Measurements from ENCODE around the gene TACR1.

Gene TACR1

DNA sequence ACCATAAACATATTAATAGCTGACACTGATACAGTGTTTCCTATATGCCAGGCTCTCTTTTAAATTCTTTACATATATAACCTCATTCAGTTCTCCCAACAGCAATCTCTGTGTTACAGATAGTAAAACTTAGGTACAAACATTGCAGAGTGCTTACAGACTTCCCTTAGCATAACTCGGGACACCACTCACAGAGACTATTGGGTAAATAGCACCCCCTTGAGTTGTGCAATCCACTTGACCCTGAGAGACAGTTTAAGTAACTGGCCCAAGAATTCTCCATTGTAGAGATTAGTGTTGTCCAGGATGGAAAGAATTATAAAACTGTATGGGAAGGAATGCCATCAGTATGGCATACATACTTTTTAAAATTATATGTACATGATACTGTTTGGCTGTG lies 130.8 kb downstream of the TACR1 start:
- Histone ChIP-seq H3K9me3 (replicated peaks; ENCODE audit: insufficient read depth, low read length) (no peaks in the 10 kb centered on the region), H3F3A (ENCODE audit: insufficient read depth, low read length) (no peaks in the 10 kb centered on the region), H3K79me2 (ENCODE audit: low read length) (no peaks in the 10 kb centered on the region), H3K27ac (ENCODE audit: low read length) (no peak overlapping the region), H3K9me2 (replicated peaks; ENCODE audit: insufficient read depth, low read length) (no peaks in the 10 kb centered on the region), H3K36me3 (replicated peaks; ENCODE audit: insufficient read depth, low read length) (no peaks in the 10 kb centered on the region), H3K4me2 (ENCODE audit: low read depth, low read length) (no peak overlapping the region), H2AFZ (ENCODE audit: low read length) (no peak overlapping the region), H3K4me1 (ENCODE audit: low read length) (no peaks in the 10 kb centered on the region), H4K20me1 (ENCODE audit: insufficient read depth, low read length) (no peaks in the 10 kb centered on the region), H3K4me3 (ENCODE audit: low read length) (no peak overlapping the region), H3K9ac (ENCODE audit: low read length) (no peak overlapping the region), H3K27me3 (replicated peaks; ENCODE audit: insufficient read depth, low read length) (no peaks in the 10 kb centered on the region)
- no peak for DNase-seq
- TF ChIP-seq EZH2phosphoT487 (IDR thresholded peaks at IDR 0.05; ENCODE audit: low read length), result no peak
- no peak for TF ChIP-seq EZH2 (optimal IDR thresholded peaks at IDR 0.05; ENCODE audit: low read depth, low read length)
- TF ChIP-seq, protein P1, sequence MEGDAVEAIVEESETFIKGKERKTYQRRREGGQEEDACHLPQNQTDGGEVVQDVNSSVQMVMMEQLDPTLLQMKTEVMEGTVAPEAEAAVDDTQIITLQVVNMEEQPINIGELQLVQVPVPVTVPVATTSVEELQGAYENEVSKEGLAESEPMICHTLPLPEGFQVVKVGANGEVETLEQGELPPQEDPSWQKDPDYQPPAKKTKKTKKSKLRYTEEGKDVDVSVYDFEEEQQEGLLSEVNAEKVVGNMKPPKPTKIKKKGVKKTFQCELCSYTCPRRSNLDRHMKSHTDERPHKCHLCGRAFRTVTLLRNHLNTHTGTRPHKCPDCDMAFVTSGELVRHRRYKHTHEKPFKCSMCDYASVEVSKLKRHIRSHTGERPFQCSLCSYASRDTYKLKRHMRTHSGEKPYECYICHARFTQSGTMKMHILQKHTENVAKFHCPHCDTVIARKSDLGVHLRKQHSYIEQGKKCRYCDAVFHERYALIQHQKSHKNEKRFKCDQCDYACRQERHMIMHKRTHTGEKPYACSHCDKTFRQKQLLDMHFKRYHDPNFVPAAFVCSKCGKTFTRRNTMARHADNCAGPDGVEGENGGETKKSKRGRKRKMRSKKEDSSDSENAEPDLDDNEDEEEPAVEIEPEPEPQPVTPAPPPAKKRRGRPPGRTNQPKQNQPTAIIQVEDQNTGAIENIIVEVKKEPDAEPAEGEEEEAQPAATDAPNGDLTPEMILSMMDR (IDR thresholded peaks at IDR 0.05; ENCODE audit: low read length), result no peak

GRCh38 chr2:75067506-75067905 lies 131.8 kb downstream of the TACR1 start:
- Histone ChIP-seq H3K9me3 (replicated peaks; ENCODE audit: insufficient read depth, low read length) (no peaks in the 10 kb centered on the region), H2AFZ (ENCODE audit: low read length) (no peak overlapping the region), H3K4me1 (ENCODE audit: low read length) (no peaks in the 10 kb centered on the region), H3K9me2 (replicated peaks; ENCODE audit: insufficient read depth, low read length) (no peaks in the 10 kb centered on the region), H3K4me2 (ENCODE audit: low read depth, low read length) (no peak overlapping the region), H3K36me3 (replicated peaks; ENCODE audit: insufficient read depth, low read length) (no peaks in the 10 kb centered on the region), H4K20me1 (ENCODE audit: insufficient read depth, low read length) (no peaks in the 10 kb centered on the region), H3F3A (ENCODE audit: insufficient read depth, low read length) (no peaks in the 10 kb centered on the region), H3K79me2 (ENCODE audit: low read length) (no peaks in the 10 kb centered on the region), H3K9ac (ENCODE audit: low read length) (no peak overlapping the region), H3K27me3 (replicated peaks; ENCODE audit: insufficient read depth, low read length) (no peaks in the 10 kb centered on the region), H3K27ac (ENCODE audit: low read length) (no peak overlapping the region), H3K4me3 (ENCODE audit: low read length) (no peak overlapping the region)
- TF ChIP-seq EZH2 (optimal IDR thresholded peaks at IDR 0.05; ENCODE audit: low read depth, low read length) (no peak), EZH2phosphoT487 (IDR thresholded peaks at IDR 0.05; ENCODE audit: low read length) (no peak)
- TF ChIP-seq, protein P1 (IDR thresholded peaks at IDR 0.05; ENCODE audit: low read length), result no peak
- DNase-seq, result no peak

- no peaks in the 10 kb centered on the region for H3K27me3 ChIP-seq (replicated peaks; ENCODE audit: insufficient read depth, low read length)
- no peaks in the 10 kb centered on the region for H3K9me3 ChIP-seq (replicated peaks; ENCODE audit: insufficient read depth, low read length)
- no peaks in the 10 kb centered on the region for H3K9me2 ChIP-seq (replicated peaks; ENCODE audit: insufficient read depth, low read length)
- H3K36me3 ChIP-seq (replicated peaks; ENCODE audit: insufficient read depth, low read length), result no peaks in the 10 kb centered on the region
- H3K4me1 ChIP-seq (ENCODE audit: low read length), result no peaks in the 10 kb centered on the region
- no peak overlapping the region for H3K4me2 ChIP-seq (ENCODE audit: low read depth, low read length)
- H2AFZ ChIP-seq (ENCODE audit: low read length), result no peak overlapping the region
- no peak overlapping the region for H3K4me3 ChIP-seq (ENCODE audit: low read length)
- H3K79me2 ChIP-seq (ENCODE audit: low read length), result no peaks in the 10 kb centered on the region
- H3K9ac ChIP-seq (ENCODE audit: low read length), result no peak overlapping the region
- H4K20me1 ChIP-seq (ENCODE audit: insufficient read depth, low read length), result no peaks in the 10 kb centered on the region
- DNase-seq, result no peak
- no peak overlapping the region for H3K27ac ChIP-seq (ENCODE audit: low read length)
- TF ChIP-seq EZH2phosphoT487 (IDR thresholded peaks at IDR 0.05; ENCODE audit: low read length), result no peak
- TF ChIP-seq, protein P1 (IDR thresholded peaks at IDR 0.05; ENCODE audit: low read length), result no peak
- TF ChIP-seq EZH2 (optimal IDR thresholded peaks at IDR 0.05; ENCODE audit: low read depth, low read length), result no peak
- H3F3A ChIP-seq (ENCODE audit: insufficient read depth, low read length), result no peaks in the 10 kb centered on the region
These were observed 133.0 kb downstream of the TACR1 start for GRCh38 chr2:75066121-75066902.
